HCT116 (cell line): Measurements from ENCODE around the gene EXOC4. TPM values are rescaled to one million over a fixed set of nuclear protein-coding genes. Genes with fewer than 3 reads are reported as not detected.

ENCODE experiments used
- ATAC-seq: fragments of 200-7000 bp; cut with Tn5 transposase; 2 replicates; pipeline ENCODE4 v1.9.1; 2020; ENCODE audit warnings: mild to moderate bottlenecking, moderate library complexity
- BruUV-seq: library from RNA; stranded (reverse); fragments of 400-500 nt; replicated peaks from 2 replicates; lab custom pipeline; 2021; lab: Mats Ljungman, UMichigan
- CTCF ChIA-PET: fragments of 300-600 bp; sonication (Branson Sonifier 250); formaldehyde crosslinking; loops from one replicate; lab custom pipeline; 2021; ENCODE audit warnings: antibody characterized with exemption; lab: Charles Lee
- POLR2A ChIA-PET: fragments of 300-600, 350-600 bp; sonication (Branson Sonifier 250); formaldehyde crosslinking; loops from one replicate; lab custom pipeline; 2021; ENCODE audit warnings: antibody characterized with exemption; lab: Charles Lee
- RAD21 ChIA-PET, 2 experiments: fragments of 300-600 bp; sonication (Branson Sonifier 250); formaldehyde crosslinking; loops; one replicate each; lab custom pipeline; 2023; ENCODE audit warnings: low total read pairs in 2 of 2; ENCODE audit not compliant: uncharacterized antibody in 2 of 2, unreplicated experiment in 2 of 2, low non-redundant PET in 1 of 2; lab: Charles Lee
- DNase-seq: peaks from one replicate; pipeline ENCODE4 v3.0.0-alpha.2; 2010; ENCODE audit warnings: low read depth, low spot score
- H2AFZ ChIP-seq: fragments of 200-600 bp; shearing (Covaris generic), sonication (generic); 2 replicates; pipeline ENCODE4 v1.6.1; 2017; ENCODE audit warnings: low read depth, mixed run types, mixed read lengths, antibody characterized with exemption, low read length; ENCODE audit not compliant: poor library complexity, severe bottlenecking
- H3K27ac ChIP-seq: 2 replicates; pipeline ENCODE4 v1.5.1; 2012; ENCODE audit warnings: low read depth, low read length
- H3K27me3 ChIP-seq: fragments of 200-600 bp; sonication (generic); 2 replicates; pipeline ENCODE4 v1.6.1; 2016; ENCODE audit warnings: mixed run types, low read length, mixed read lengths; ENCODE audit not compliant: insufficient read depth
- H3K36me3 ChIP-seq, 2 experiments: fragments of 200-500 bp in 1 of 2; fragments of 200-600 bp in 1 of 2; sonication (Bioruptor generic) in 1 of 2; sonication (generic) in 1 of 2; 2 replicates each; pipeline versions ENCODE4 v1.5.1 to v1.6.1; 2014 to 2016; ENCODE audit warnings: low read length in 2 of 2, inconsistent platforms in 1 of 2, mixed read lengths in 1 of 2, mixed run types in 1 of 2; ENCODE audit not compliant: insufficient read depth in 2 of 2, control insufficient read depth in 1 of 2
- H3K4me1 ChIP-seq, 2 experiments: fragments of 200-600 bp in 1 of 2; sonication (generic) in 1 of 2; 2 replicates each; pipeline versions ENCODE4 v1.5.1 to v1.6.1; 2012 to 2017; ENCODE audit warnings: low read length in 2 of 2, inconsistent platforms in 1 of 2, mild to moderate bottlenecking in 1 of 2, mixed read lengths in 1 of 2, mixed run types in 1 of 2, moderate library complexity in 1 of 2; ENCODE audit not compliant: insufficient read depth in 2 of 2, control insufficient read depth in 1 of 2
- H3K4me2 ChIP-seq: fragments of 200-600 bp; sonication (generic); 2 replicates; pipeline ENCODE4 v1.6.1; 2017; ENCODE audit warnings: mixed run types, low read length, mixed read lengths
- H3K4me3 ChIP-seq, 2 experiments: fragments of 200-600 bp in 1 of 2; sonication (generic) in 1 of 2; replicated peaks in 1 of 2; 2 replicates each; pipeline ENCODE4 v1.5.1; 2011 to 2016; ENCODE audit warnings: low read length in 2 of 2, control low read depth in 1 of 2, low read depth in 1 of 2, mild to moderate bottlenecking in 1 of 2, mixed read lengths in 1 of 2, mixed run types in 1 of 2
- H3K79me2 ChIP-seq: fragments of 200-600 bp; sonication (generic); 2 replicates; pipeline ENCODE4 v1.6.1; 2017; ENCODE audit warnings: mild to moderate bottlenecking, mixed run types, low read length, moderate library complexity, mixed read lengths; ENCODE audit not compliant: insufficient read depth
- H3K9ac ChIP-seq: fragments of 200-600 bp; sonication (generic); 2 replicates; pipeline ENCODE4 v1.6.1; 2016; ENCODE audit warnings: low read length, mixed read lengths
- H3K9me2 ChIP-seq: fragments of 200-600 bp; sonication (generic), shearing (Covaris generic); 2 replicates; pipeline ENCODE4 v1.6.1; 2017; ENCODE audit warnings: mixed run types, mild to moderate bottlenecking, moderate library complexity; ENCODE audit not compliant: insufficient read depth
- H3K9me3 ChIP-seq, 2 experiments: fragments of 200-500 bp in 1 of 2; fragments of 200-600 bp in 1 of 2; sonication (Bioruptor generic) in 1 of 2; sonication (generic) in 1 of 2; 2 replicates each; pipeline ENCODE4 v1.6.1; 2014 to 2017; ENCODE audit warnings: low read length in 2 of 2, mixed read lengths in 2 of 2, inconsistent platforms in 1 of 2, low read depth in 1 of 2, mild to moderate bottlenecking in 1 of 2, mixed run types in 1 of 2, moderate library complexity in 1 of 2; ENCODE audit not compliant: control insufficient read depth in 1 of 2, insufficient read depth in 1 of 2
- H4K20me1 ChIP-seq: fragments of 200-600 bp; sonication (generic), shearing (Covaris generic); 2 replicates; pipeline ENCODE4 v1.6.1; 2017; ENCODE audit warnings: mixed run types, mild to moderate bottlenecking, moderate library complexity; ENCODE audit not compliant: insufficient read depth
- CBX3 ChIP-seq: IDR thresholded peaks from 2 replicates; pipeline ENCODE4 v1.6.1; 2012; ENCODE audit warnings: low read depth
- CEBPB ChIP-seq: IDR thresholded peaks from 2 replicates; pipeline ENCODE4 v1.6.1; 2012; ENCODE audit warnings: low read depth
- EGR1 ChIP-seq: IDR thresholded peaks from 2 replicates; pipeline ENCODE4 v1.6.1; 2012; ENCODE audit warnings: low read depth
- EZH2 ChIP-seq: fragments of 200-600 bp; sonication (generic); IDR thresholded peaks from 2 replicates; pipeline ENCODE4 v1.6.1; 2017; ENCODE audit warnings: antibody characterized with exemption, mixed run types
- EZH2phosphoT487 ChIP-seq: fragments of 200-600 bp; IDR thresholded peaks from 2 replicates; pipeline ENCODE4 v1.6.1; 2018; ENCODE audit warnings: antibody characterized with exemption, borderline replicate concordance
- JUND ChIP-seq: IDR thresholded peaks from 2 replicates; pipeline ENCODE4 v1.6.1; 2012
- POLR2AphosphoS5 ChIP-seq: IDR thresholded peaks from 2 replicates; pipeline ENCODE4 v1.6.1; 2011; ENCODE audit warnings: mild to moderate bottlenecking, low read depth, low read length, moderate library complexity
- RAD21 ChIP-seq: IDR thresholded peaks from 2 replicates; pipeline ENCODE4 v1.6.1; 2012; ENCODE audit warnings: low read depth, mild to moderate bottlenecking
- SIN3A ChIP-seq: IDR thresholded peaks from 2 replicates; pipeline ENCODE4 v1.6.1; 2012; ENCODE audit warnings: low read depth
- SP1 ChIP-seq: IDR thresholded peaks from 2 replicates; pipeline ENCODE4 v1.6.1; 2012; ENCODE audit warnings: low read depth
- TCF7L2 ChIP-seq: IDR thresholded peaks from 2 replicates; pipeline ENCODE4 v1.7.0; 2011; ENCODE audit warnings: borderline replicate concordance, inconsistent platforms; ENCODE audit not compliant: insufficient read depth, insufficient read length; ENCODE audit errors: extremely low read depth
- YY1 ChIP-seq: IDR thresholded peaks from 2 replicates; pipeline ENCODE4 v1.6.1; 2011; ENCODE audit warnings: low read length, low read depth, moderate library complexity, mild to moderate bottlenecking; ENCODE audit not compliant: insufficient replicate concordance; ENCODE audit errors: extremely low read depth
- ZFX ChIP-seq: fragments of 450-650 bp; IDR thresholded peaks from 2 replicates; pipeline ENCODE4 v1.6.1; 2017
- intact Hi-C: fragments of 100-400 bp; cut with micrococcal nuclease; formaldehyde crosslinking; loops from 2 replicates; pipeline ENCODE4 v1.10.0; 2022
- total RNA-seq: library from RNA; stranded (reverse); gene quantifications from one replicate; pipeline ENCODE4 v1.2.1, GENCODE V29; 2021; ENCODE audit not compliant: unreplicated experiment
- TF ChIP-seq, protein P1 (sequence below): IDR thresholded peaks from 2 replicates; pipeline ENCODE4 v1.6.1; 2012; ENCODE audit warnings: low read depth
- TF ChIP-seq, protein P2 (sequence below): IDR thresholded peaks from 2 replicates; pipeline ENCODE4 v1.6.1; 2012
- TF ChIP-seq, protein P3 (sequence below): IDR thresholded peaks from 2 replicates; pipeline ENCODE4 v1.6.1; 2012
- TF ChIP-seq, protein P4 (sequence below), 3 experiments: fragments of 200-600 bp in 1 of 3; sonication (generic) in 1 of 3; IDR thresholded peaks in 2 of 3; conservative IDR thresholded peaks in 1 of 3; 2 replicates each; pipeline ENCODE4 v1.5.1; 2012 to 2017; ENCODE audit warnings: low read depth in 2 of 3, low read length in 2 of 3, antibody characterized with exemption in 1 of 3, borderline replicate concordance in 1 of 3, control low read depth in 1 of 3, mild to moderate bottlenecking in 1 of 3, mixed read lengths in 1 of 3, mixed run types in 1 of 3, moderate library complexity in 1 of 3; ENCODE audit not compliant: insufficient read depth in 1 of 3

Gene EXOC4
- total RNA-seq, 1 experiment from 2014 or later = 40.3 TPM

DNA sequence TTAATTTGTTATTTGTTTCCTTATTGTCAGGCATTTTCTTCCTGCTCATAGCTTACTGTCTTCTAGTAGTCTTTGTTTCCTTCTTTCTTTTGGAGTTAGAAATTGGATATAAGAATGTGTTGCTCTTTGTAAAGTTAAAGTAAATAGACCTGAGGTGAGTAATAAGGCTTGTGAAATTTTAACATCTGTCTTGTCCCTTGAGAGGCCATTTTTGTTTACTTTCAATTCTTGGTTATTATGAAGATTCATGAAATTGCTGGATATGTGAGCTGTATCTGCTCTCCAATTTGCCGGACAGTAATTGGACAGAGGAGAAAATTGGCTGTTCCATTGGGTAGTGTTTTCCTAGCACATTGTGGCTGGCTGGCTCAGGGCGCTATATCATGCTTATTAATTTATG, 260.7 kb downstream of the EXOC4 start:
- DNase-seq = no peak
- CTCF ChIA-PET = no interaction called here
- H3K4me2 ChIP-seq = no peak overlapping the region

More for the DNA sequence above, 260.7 kb downstream of the EXOC4 start:
- Histone ChIP-seq H3K4me1 (no peaks in the 10 kb centered on the region), H3K36me3 (no peaks in the 10 kb centered on the region), H4K20me1 (no peaks in the 10 kb centered on the region), H3K9me3 (no peaks in the 10 kb centered on the region), H3K9ac (no peak overlapping the region), H3K4me3 (no peak overlapping the region), H3K79me2 (no peaks in the 10 kb centered on the region), H2AFZ (no peak overlapping the region), H3K9me2 (no peaks in the 10 kb centered on the region), H3K27ac (no peak overlapping the region), H3K27me3 (no peaks in the 10 kb centered on the region)
- intact Hi-C loops = no loop called here
- ChIA-PET POLR2A (no interaction called here), RAD21 (no interaction called here)
- no peak for TF ChIP-seq SP1
- TF ChIP-seq, protein P1, sequence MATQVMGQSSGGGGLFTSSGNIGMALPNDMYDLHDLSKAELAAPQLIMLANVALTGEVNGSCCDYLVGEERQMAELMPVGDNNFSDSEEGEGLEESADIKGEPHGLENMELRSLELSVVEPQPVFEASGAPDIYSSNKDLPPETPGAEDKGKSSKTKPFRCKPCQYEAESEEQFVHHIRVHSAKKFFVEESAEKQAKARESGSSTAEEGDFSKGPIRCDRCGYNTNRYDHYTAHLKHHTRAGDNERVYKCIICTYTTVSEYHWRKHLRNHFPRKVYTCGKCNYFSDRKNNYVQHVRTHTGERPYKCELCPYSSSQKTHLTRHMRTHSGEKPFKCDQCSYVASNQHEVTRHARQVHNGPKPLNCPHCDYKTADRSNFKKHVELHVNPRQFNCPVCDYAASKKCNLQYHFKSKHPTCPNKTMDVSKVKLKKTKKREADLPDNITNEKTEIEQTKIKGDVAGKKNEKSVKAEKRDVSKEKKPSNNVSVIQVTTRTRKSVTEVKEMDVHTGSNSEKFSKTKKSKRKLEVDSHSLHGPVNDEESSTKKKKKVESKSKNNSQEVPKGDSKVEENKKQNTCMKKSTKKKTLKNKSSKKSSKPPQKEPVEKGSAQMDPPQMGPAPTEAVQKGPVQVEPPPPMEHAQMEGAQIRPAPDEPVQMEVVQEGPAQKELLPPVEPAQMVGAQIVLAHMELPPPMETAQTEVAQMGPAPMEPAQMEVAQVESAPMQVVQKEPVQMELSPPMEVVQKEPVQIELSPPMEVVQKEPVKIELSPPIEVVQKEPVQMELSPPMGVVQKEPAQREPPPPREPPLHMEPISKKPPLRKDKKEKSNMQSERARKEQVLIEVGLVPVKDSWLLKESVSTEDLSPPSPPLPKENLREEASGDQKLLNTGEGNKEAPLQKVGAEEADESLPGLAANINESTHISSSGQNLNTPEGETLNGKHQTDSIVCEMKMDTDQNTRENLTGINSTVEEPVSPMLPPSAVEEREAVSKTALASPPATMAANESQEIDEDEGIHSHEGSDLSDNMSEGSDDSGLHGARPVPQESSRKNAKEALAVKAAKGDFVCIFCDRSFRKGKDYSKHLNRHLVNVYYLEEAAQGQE = no peak
- TF ChIP-seq EZH2 = no peak
- TF ChIP-seq RAD21 = no peak
- TF ChIP-seq, protein P2, sequence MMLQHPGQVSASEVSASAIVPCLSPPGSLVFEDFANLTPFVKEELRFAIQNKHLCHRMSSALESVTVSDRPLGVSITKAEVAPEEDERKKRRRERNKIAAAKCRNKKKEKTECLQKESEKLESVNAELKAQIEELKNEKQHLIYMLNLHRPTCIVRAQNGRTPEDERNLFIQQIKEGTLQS = no peak
- no peak for TF ChIP-seq CBX3
- no peak for TF ChIP-seq EGR1
- no peak for TF ChIP-seq EZH2phosphoT487
- TF ChIP-seq JUND = no peak
- TF ChIP-seq CEBPB = no peak
- TF ChIP-seq, protein P3, sequence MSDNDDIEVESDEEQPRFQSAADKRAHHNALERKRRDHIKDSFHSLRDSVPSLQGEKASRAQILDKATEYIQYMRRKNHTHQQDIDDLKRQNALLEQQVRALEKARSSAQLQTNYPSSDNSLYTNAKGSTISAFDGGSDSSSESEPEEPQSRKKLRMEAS = no peak
- TF ChIP-seq, protein P4, sequence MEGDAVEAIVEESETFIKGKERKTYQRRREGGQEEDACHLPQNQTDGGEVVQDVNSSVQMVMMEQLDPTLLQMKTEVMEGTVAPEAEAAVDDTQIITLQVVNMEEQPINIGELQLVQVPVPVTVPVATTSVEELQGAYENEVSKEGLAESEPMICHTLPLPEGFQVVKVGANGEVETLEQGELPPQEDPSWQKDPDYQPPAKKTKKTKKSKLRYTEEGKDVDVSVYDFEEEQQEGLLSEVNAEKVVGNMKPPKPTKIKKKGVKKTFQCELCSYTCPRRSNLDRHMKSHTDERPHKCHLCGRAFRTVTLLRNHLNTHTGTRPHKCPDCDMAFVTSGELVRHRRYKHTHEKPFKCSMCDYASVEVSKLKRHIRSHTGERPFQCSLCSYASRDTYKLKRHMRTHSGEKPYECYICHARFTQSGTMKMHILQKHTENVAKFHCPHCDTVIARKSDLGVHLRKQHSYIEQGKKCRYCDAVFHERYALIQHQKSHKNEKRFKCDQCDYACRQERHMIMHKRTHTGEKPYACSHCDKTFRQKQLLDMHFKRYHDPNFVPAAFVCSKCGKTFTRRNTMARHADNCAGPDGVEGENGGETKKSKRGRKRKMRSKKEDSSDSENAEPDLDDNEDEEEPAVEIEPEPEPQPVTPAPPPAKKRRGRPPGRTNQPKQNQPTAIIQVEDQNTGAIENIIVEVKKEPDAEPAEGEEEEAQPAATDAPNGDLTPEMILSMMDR (IDR thresholded peaks at IDR 0.05 in 2 of 3, conservative IDR thresholded peaks at IDR 0.05 in 1 of 3; ENCODE audit: borderline replicate concordance in 1 of 3, insufficient read depth in 1 of 3, low read depth in 2 of 3, low read length in 2 of 3) = no peak
- TF ChIP-seq TCF7L2 = no peak
- no peak for TF ChIP-seq POLR2AphosphoS5
- no peak for TF ChIP-seq SIN3A
- TF ChIP-seq YY1 = no peak
- TF ChIP-seq ZFX = no peak
- no TSS peak for BruUV-seq
- ATAC-seq = no peak
